IPS-20b (cell line): Measurements from ENCODE around the gene CEMIP.

Experiments
- H3K27ac ChIP-seq: one replicate; pipeline ENCODE4 v1.5.1; 2013; ENCODE audit warnings: low read length
- H3K27me3 ChIP-seq: 2 replicates; pipeline ENCODE4 v1.6.1; 2013; ENCODE audit warnings: mild to moderate bottlenecking, low read length, inconsistent platforms; ENCODE audit not compliant: insufficient read depth
- H3K36me3 ChIP-seq: 2 replicates; pipeline ENCODE4 v1.6.1; 2013; ENCODE audit warnings: low read depth, mild to moderate bottlenecking, inconsistent platforms, low read length, moderate library complexity; ENCODE audit not compliant: insufficient read depth
- H3K4me1 ChIP-seq: 2 replicates; pipeline ENCODE4 v1.6.1; 2013; ENCODE audit warnings: mild to moderate bottlenecking, control low read depth, inconsistent platforms, low read length, moderate library complexity; ENCODE audit not compliant: insufficient read depth
- H3K4me3 ChIP-seq: 2 replicates; pipeline ENCODE4 v1.5.1; 2013; ENCODE audit warnings: mild to moderate bottlenecking, low read length, inconsistent platforms
- H3K9ac ChIP-seq: 2 replicates; pipeline ENCODE4 v1.6.1; 2013; ENCODE audit warnings: low read depth, mild to moderate bottlenecking, inconsistent platforms, low read length, moderate library complexity
- H3K9me3 ChIP-seq: 2 replicates; pipeline ENCODE4 v1.6.1; 2013; ENCODE audit warnings: mild to moderate bottlenecking, low read depth, low read length, inconsistent platforms; ENCODE audit not compliant: insufficient read depth

CEMIP gene

GRCh38 chr15:80883641-80884040, 104.5 kb downstream of the CEMIP start:
- H3K36me3 ChIP-seq: no peaks in the 10 kb centered on the region
- no peak overlapping the region for H3K27ac ChIP-seq
- no peaks in the 10 kb centered on the region for H3K9me3 ChIP-seq
- no peak overlapping the region for H3K4me3 ChIP-seq
- H3K4me1 ChIP-seq: peaks cover 10% of the 10 kb centered on the region
- H3K9ac ChIP-seq: no peak overlapping the region
- H3K27me3 ChIP-seq: no peaks in the 10 kb centered on the region

GRCh38 chr15:80885016-80885579, 105.9 kb downstream of the CEMIP start:
- Histone ChIP-seq H3K9ac (no peak overlapping the region), H3K36me3 (no peaks in the 10 kb centered on the region), H3K27ac (no peak overlapping the region), H3K27me3 (no peaks in the 10 kb centered on the region), H3K4me3 (no peak overlapping the region), H3K4me1 (peaks cover 13% of the 10 kb centered on the region), H3K9me3 (no peaks in the 10 kb centered on the region)

GRCh38 chr15:80887148-80887547, 108.0 kb downstream of the CEMIP start:
- Histone ChIP-seq H3K27me3 (no peaks in the 10 kb centered on the region), H3K36me3 (no peaks in the 10 kb centered on the region), H3K4me3 (no peak overlapping the region), H3K4me1 (peaks cover 13% of the 10 kb centered on the region), H3K27ac (no peak overlapping the region), H3K9me3 (no peaks in the 10 kb centered on the region), H3K9ac (no peak overlapping the region)

GRCh38 chr15:80888846-80889245, 109.7 kb downstream of the CEMIP start:
- Histone ChIP-seq H3K4me3 (no peak overlapping the region), H3K27ac (no peak overlapping the region), H3K36me3 (no peaks in the 10 kb centered on the region)

GRCh38 chr15:80890341-80891005, 111.3 kb downstream of the CEMIP start:
- Histone ChIP-seq H3K9ac (no peak overlapping the region), H3K27ac (no peak overlapping the region), H3K9me3 (no peaks in the 10 kb centered on the region), H3K27me3 (no peaks in the 10 kb centered on the region), H3K36me3 (no peaks in the 10 kb centered on the region), H3K4me1 (peaks cover 13% of the 10 kb centered on the region), H3K4me3 (no peak overlapping the region)

More at GRCh38 chr15:80888846-80889245, 109.7 kb downstream of the CEMIP start:
- no peaks in the 10 kb centered on the region for H3K27me3 ChIP-seq
- H3K4me1 ChIP-seq: peaks cover 13% of the 10 kb centered on the region
- no peak overlapping the region for H3K9ac ChIP-seq
- H3K9me3 ChIP-seq: no peaks in the 10 kb centered on the region

- Histone ChIP-seq H3K9ac (no peak overlapping the region), H3K4me3 (no peak overlapping the region), H3K27me3 (no peaks in the 10 kb centered on the region), H3K27ac (no peak overlapping the region), H3K36me3 (no peaks in the 10 kb centered on the region), H3K4me1 (peaks cover 13% of the 10 kb centered on the region), H3K9me3 (peaks cover 3% of the 10 kb centered on the region)
Measured at GRCh38 chr15:80891006-80891405, 111.8 kb downstream of the CEMIP start.

GRCh38 chr15:80892414-80892813, 113.2 kb downstream of the CEMIP start:
- no peak overlapping the region for H3K9ac ChIP-seq
- no peak overlapping the region for H3K4me3 ChIP-seq
- no peak overlapping the region for H3K27ac ChIP-seq
- no peaks in the 10 kb centered on the region for H3K36me3 ChIP-seq
- peaks cover 7% of the 10 kb centered on the region; the same call in 1 of the 2 replicates for H3K4me1 ChIP-seq
- H3K9me3 ChIP-seq: peaks cover 6% of the 10 kb centered on the region
- no peaks in the 10 kb centered on the region for H3K27me3 ChIP-seq

- Histone ChIP-seq H3K9me3 (peaks cover 6% of the 10 kb centered on the region), H3K4me1 (peaks cover 2% of the 10 kb centered on the region; the same call in 1 of the 2 replicates), H3K27ac (no peak overlapping the region), H3K9ac (no peak overlapping the region), H3K36me3 (no peaks in the 10 kb centered on the region), H3K27me3 (no peaks in the 10 kb centered on the region), H3K4me3 (no peak overlapping the region)
Measured at GRCh38 chr15:80893777-80894176, 114.6 kb downstream of the CEMIP start.

GRCh38 chr15:80895091-80895490, 115.9 kb downstream of the CEMIP start:
- Histone ChIP-seq H3K27me3 (no peaks in the 10 kb centered on the region), H3K9ac (no peak overlapping the region), H3K36me3 (no peaks in the 10 kb centered on the region), H3K4me3 (no peak overlapping the region), H3K4me1 (no peaks in the 10 kb centered on the region), H3K27ac (no peak overlapping the region), H3K9me3 (peaks cover 6% of the 10 kb centered on the region)

GRCh38 chr15:80895965-80896364, 116.8 kb downstream of the CEMIP start:
- Histone ChIP-seq H3K27ac (no peak overlapping the region), H3K36me3 (no peaks in the 10 kb centered on the region), H3K4me1 (no peaks in the 10 kb centered on the region), H3K27me3 (no peaks in the 10 kb centered on the region), H3K9ac (no peak overlapping the region), H3K9me3 (peaks cover 6% of the 10 kb centered on the region), H3K4me3 (no peak overlapping the region)

- H3K27me3 ChIP-seq: no peaks in the 10 kb centered on the region
- no peaks in the 10 kb centered on the region for H3K4me1 ChIP-seq
- no peaks in the 10 kb centered on the region for H3K36me3 ChIP-seq
- H3K9ac ChIP-seq: no peak overlapping the region
- no peak overlapping the region for H3K4me3 ChIP-seq
- peaks cover 6% of the 10 kb centered on the region for H3K9me3 ChIP-seq
- no peak overlapping the region for H3K27ac ChIP-seq
Measured at GRCh38 chr15:80898040-80898439, 118.9 kb downstream of the CEMIP start.

- Histone ChIP-seq H3K4me3 (no peak overlapping the region), H3K27ac (no peak overlapping the region), H3K9ac (no peak overlapping the region), H3K27me3 (no peaks in the 10 kb centered on the region), H3K4me1 (peaks cover 2% of the 10 kb centered on the region; the same call in 1 of the 2 replicates), H3K36me3 (no peaks in the 10 kb centered on the region), H3K9me3 (no peaks in the 10 kb centered on the region)
Measured at GRCh38 chr15:80902298-80902801, 123.2 kb downstream of the CEMIP start.
